T-helper 9 cell (primary cell): ENCODE results near the gene ZNF100.
"Not testable (repeated sequence)": the region's sequence is repeated elsewhere in the genome, so short reads cannot be mapped to it uniquely, and the experiment has no call there.

Experiments used
- DNase-seq: peaks from one replicate; pipeline ENCODE4 v3.0.0-alpha.2; 2020
- total RNA-seq, 2 donors: gene quantifications; one replicate each; lab custom pipeline; 2026; lab: John Stamatoyannopoulos, UW

The ZNF100 gene
- 20.3 to 36.5 reads per million in 2 donors for total RNA-seq

- peak; percentile 74 for DNase-seq
These were observed at the start of gene ZNF100 for GRCh38 chr19:21767065-21767800. TSS of gene ZNF100 (minus strand) at chr19:21767579. CDS start at chr19:21767429, 150 bp downstream.

- DNase-seq = no peak
These were observed 45.1 kb upstream of the ZNF100 start for GRCh38 chr19:21812448-21812847.

DNA sequence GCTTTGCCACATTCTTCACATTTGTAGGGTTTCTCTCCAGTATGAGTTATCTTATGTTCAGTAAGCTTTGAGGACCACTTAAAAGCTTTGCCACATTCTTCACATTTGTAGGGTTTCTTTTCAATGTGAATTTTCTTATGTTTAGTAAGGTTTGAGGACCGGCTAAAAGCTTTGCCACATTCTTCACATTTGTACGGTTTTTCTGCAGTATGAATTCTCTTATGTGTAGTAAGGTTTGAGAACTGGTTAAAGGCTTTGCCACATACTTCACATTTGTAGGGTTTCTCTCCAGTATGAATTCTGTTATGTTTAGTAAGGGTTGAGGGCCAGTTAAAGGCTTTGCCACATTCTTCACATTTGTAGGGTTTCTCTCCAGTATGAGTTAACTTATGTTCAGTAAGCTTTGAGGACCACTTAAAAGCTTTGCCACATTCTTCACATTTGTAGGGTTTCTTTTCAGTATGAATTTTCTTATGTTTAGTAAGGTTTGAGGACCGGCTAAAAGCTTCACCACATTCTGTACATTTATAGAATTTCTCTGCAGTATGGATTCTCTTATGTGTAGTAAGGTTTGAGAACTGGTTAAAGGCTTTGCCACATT, 41.1 kb upstream of the ZNF100 start:
- not testable (repeated sequence) for DNase-seq

DNA sequence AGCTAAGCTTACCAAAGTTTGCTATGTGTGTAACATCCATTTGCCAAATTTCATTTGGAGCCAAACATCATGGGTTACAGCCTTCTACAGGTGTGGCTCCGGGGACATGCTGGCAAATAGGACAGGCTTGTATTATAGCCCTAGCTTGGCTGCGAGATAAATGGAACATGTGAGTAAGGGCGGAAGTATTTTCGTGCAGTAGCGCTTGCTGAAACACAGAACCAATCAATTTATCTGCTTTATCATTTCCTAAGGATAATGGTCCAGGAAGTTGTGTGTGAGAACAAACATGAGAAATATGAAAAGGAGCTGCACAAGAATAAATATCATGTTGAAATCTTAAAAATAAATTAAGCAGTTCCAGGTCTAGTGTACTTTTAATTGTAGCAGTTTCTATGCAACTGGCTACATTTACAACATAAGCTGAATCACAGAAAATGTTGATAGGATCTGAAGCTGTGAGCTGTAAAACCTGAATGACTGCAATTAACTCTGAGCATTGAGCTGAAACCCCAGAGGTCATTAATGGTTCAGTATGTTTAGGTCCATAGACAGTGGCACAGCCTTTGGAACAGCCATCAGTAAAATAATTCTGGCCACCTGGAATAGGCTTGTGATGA, 22.2 kb upstream of the ZNF100 start:
- no peak for DNase-seq

DNA sequence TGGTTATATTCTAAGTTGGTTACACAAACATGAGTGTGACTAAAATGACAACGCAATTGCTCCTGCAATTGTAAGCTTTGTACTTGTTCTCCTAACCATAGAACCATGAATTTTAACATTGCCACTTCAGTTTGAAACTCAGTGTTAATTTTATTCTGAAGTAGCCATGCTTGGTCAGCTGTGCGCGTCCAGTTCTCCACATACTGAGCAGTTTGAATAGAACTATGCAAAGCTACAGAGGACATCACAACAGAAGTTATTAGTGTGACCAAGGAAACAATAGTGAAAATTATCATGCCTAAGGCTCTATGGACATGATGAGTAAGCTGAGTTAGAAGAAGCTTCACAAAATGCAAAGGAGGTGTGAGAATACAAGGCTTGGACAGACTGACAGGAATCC, 19.6 kb upstream of the ZNF100 start:
- DNase-seq = no peak

- DNase-seq = not testable (repeated sequence)
These were observed 8.4 kb upstream of the ZNF100 start for GRCh38 chr19:21775792-21776191.

DNA sequence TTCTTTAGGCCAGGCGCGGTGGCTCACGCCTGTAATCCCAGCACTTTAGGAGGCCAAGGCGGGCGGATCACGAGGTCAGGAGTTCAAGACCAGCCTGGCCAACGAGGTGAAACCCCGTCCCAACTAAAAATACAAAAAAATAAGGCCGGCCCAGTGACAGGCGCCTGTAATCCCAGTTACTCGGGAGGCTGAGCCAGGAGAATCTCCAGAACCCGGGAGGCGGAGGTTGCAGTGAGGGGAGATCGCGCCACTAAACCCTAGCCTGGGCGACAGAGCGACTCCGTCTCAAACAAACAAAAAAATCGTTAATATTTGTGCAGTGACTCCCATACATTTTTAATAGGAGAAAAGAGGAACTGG, 694 bp downstream of the ZNF100 start:
- not testable (repeated sequence) for DNase-seq

DNA sequence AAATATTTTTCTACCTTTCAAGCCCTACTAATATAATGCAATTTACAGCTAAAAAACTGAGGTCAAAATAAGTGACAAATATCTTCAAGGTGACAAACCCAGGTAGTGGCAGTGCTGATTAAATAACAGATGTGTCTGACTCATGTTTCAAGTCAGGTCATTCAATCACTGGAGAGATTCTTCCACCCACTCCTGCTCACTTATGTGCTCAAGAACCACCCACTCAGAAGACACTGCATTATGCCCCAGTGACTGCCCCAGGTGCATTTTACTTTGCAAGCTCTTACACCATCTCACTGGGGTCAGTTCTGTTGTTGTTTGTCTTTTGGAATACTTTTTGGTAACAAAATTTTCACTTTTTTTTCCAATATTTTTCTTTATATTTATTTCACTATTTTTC, 2.2 kb downstream of the ZNF100 start:
- DNase-seq = no peak

DNA sequence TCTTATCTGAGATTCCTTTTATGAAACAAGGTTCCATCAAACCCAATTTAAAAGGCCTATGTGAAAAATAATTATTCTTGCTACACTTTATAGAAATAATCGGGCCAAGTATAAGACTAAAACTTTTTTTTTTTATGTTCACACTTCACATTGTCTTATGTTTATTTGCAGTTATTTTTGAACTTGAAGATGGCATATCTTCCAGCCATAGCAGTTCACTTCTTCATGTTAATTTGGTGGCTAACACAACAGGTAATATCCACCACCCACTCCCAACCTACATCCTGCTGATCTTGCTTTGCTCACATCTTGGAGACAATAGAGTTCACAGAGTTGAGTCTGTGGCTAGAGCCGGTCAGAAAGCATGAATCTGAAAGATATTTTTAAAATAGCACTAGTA, 5.8 kb downstream of the ZNF100 start:
- not testable (repeated sequence) for DNase-seq

DNA sequence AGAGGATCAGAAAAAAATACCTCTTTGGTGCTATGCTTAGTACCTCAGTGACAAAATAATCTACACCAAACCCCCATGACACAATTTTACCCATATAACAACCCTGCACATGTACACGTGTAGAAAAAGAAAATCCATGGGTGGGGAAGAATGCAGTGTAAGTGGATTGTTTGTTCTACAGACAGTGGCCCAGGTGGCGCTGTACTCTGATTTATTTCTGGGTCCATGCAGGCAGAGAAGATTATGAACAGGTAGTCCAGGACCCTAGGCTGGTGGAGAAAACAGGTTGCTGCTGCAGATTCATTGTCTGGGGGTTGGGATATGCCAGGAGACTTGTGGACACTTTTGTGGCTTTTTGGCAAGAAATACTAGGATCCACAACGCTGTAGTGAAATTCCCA, 9.1 kb downstream of the ZNF100 start:
- no peak for DNase-seq

DNA sequence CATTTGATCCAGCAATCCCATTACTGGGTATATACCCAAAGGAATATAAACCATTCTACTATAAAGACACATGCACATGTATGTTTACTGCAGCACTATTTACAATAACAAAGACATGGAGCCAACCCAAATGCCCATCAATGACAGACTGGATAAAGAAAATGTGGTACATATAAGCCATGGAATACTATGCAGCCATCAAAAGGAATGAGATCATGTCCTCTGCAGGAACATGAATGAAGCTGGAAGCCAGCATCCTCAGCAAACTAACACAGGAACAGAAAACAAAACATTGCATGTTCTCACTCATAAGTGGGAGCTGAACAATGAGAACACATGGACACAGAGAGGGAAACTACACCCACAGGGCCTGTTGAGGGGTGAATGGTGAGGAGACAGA, 11.8 kb downstream of the ZNF100 start:
- not testable (repeated sequence) for DNase-seq

DNA sequence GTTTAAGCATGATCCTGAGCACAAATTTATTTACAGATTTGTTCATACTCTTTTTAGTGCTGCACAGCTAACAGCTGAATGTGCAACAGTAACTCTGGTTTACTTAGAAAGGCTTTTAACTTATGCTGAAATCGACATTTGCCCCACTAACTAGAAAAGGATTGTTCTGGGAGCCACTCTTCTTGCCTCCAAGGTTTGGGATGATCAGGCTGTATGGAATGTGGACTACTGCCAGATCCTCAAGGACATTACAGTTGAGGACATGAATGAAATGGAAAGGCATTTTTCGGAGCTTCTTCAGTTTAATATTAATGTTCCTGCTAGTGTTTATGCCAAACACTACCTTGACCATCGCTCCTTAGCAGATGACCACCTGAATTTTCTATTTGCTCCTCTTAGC, 16.0 kb downstream of the ZNF100 start:
- DNase-seq = no peak

- no peak for DNase-seq
These were observed 16.7 kb downstream of the ZNF100 start for GRCh38 chr19:21750586-21751128.

DNA sequence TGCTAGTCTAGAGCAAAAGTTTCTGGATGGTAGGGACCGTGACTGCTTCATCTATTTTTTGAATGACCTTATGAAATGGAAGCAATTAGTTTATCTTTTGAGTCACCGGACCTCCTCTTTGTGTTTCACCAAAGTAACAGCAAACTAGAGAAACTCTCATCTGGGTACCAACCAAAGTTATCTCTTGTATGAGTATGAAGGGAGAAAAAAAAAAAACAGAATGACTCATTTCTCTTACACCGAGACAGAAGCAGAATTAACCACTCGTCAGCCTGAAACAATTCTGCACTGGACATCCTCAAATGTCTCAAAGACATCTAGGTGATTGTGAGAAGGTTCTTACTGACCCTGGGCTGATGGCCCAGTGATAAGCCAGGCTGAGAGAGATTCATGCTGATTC, 18.3 kb downstream of the ZNF100 start:
- DNase-seq = no peak

DNA sequence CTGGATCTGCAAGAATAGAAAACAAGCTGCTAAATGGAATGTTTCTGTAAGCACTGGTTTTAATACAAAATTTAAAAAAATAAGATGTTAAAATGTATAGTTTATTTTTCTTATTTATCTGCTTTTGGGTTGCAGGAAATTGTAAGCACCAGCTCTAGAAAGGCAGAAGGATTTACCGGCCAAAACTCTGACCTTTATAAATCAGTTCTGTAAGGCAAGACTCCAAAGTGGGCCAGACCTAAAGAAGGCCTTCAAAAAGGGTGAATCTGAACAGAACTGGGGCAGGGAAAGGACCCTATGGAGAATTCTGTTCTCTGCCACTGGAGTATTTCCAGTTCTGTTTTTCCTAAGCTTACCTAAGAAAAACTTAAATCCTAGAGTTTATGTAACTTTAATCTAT, 19.3 kb downstream of the ZNF100 start:
- no peak for DNase-seq

DNA sequence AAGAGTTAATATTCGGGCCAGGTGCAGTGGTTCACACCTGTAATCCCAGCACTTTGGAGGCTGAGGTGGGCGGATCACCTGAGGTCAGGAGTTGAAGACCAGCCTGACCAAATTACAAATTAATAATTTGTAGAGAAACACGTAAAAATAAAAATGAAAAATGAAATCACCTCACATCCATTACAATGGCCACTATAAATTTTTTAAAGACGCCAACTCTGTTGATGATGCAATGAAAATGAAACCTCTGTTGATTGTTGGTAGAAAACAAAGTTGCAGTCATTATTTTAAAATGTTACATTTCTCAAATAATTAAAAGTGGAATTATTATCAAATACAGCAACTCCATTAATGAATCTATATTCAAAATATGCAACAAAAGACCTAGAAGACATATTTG, 26.8 kb downstream of the ZNF100 start:
- DNase-seq = no peak

DNA sequence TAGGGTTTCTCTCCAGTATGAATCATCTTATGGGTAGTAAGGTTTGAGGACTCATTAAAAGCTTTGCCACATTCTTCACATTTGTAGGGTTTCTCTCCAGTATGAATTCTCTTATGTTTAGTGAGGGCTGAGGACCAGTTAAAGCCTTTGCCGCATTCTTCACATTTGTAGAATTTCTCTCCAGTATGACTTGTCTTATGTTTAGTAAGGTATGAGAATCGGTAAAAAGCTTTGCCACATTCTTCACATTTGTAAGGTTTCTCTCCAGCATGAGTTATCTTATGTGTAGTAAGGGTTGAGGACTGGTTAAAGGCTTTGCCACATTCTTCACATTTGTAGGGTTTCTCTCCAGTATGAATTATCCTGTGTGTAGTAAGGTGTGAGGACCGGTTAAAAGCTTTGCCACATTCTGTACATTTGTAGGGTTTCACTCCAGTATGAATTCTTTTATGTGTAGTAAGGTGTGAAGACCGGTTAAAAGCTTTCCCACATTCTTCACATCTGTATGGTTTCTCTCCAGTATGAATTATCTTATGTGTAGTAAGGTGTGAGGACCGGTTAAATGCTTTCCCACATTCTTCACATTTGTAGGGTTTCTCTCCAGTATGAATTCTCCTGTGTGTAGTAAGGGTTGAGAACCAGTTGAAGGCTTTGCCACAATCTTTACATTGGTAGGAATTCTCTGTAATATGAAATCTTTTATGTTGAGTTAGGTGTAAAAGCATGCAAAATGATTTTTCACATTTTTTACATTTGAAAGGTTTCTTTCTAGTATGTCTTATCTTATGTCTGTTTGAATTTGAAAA, 40.2 kb downstream of the ZNF100 start:
- not testable (repeated sequence) for DNase-seq

DNA sequence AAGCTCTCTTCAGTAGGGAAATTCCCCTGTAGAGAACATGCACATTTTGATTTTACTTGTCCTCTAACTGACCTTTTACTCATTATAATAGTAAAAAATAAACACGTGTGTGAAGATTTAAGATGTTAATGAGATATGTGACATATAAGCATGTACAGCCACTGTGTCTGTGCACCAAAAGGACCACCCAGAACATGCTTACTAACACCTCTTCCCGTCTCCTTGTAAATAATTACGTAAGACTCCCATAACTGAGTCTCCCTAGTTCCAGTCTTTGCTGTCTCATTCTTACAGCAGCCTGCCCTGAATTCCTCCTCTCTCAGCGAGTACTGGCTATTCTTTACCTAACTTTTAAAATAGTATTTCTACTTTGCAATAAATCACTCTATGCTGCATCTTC, 53.6 kb downstream of the ZNF100 start:
- DNase-seq = no peak

- no peak for DNase-seq
These were observed 57.9 kb downstream of the ZNF100 start for GRCh38 chr19:21709464-21709863.

GRCh38 chr19:21707878-21708277, 59.5 kb downstream of the ZNF100 start:
- not testable (repeated sequence) for DNase-seq

- DNase-seq = no peak
These were observed 60.3 kb downstream of the ZNF100 start for GRCh38 chr19:21707065-21707464.

GRCh38 chr19:21705393-21705792, 62.0 kb downstream of the ZNF100 start:
- no peak for DNase-seq

GRCh38 chr19:21704320-21704719, 63.1 kb downstream of the ZNF100 start:
- no peak for DNase-seq
